HepG2 (cell line): ENCODE measurements around the gene CAMK2D. TPM values are rescaled to one million over a fixed set of nuclear protein-coding genes. Genes with fewer than 3 reads are reported as not detected.

Source experiments
- GATA4 ChIP-seq: sonication (generic); IDR thresholded peaks from 2 replicates; pipeline ENCODE4 v1.6.1; 2016; ENCODE audit warnings: antibody characterized with exemption, low read depth, borderline replicate concordance
- GZF1 ChIP-seq: sonication (generic); formaldehyde crosslinking; IDR thresholded peaks from 2 replicates; pipeline ENCODE4 v1.5.1; 2020; ENCODE audit warnings: mild to moderate bottlenecking, missing genetic modification reagents
- IKZF4 ChIP-seq: sonication (generic); formaldehyde crosslinking; IDR thresholded peaks from 2 replicates; pipeline ENCODE4 v1.5.1; 2020; ENCODE audit warnings: borderline replicate concordance, mild to moderate bottlenecking, low read depth, missing genetic modification reagents; ENCODE audit errors: not compliant biosample characterization
- MAZ ChIP-seq, 2 experiments: sonication (generic) in 1 of 2; formaldehyde crosslinking in 1 of 2; IDR thresholded peaks; 2 replicates each; pipeline versions ENCODE4 v1.5.0 to v1.6.1; 2012 to 2020; ENCODE audit warnings: low read depth in 2 of 2, mild to moderate bottlenecking in 2 of 2, borderline replicate concordance in 1 of 2, improper control_type of control experiment in 1 of 2, low read length in 1 of 2, missing genetic modification reagents in 1 of 2, moderate library complexity in 1 of 2
- MIER2 ChIP-seq: IDR thresholded peaks from 2 replicates; pipeline ENCODE4 v1.6.1; 2016; ENCODE audit warnings: missing biosample characterization, missing genetic modification reagents
- NCOA5 ChIP-seq: sonication (generic); formaldehyde crosslinking; IDR thresholded peaks from 2 replicates; pipeline ENCODE4 v1.4.0; 2020; ENCODE audit warnings: missing genetic modification reagents
- RFXAP ChIP-seq: sonication (generic); formaldehyde crosslinking; IDR thresholded peaks from 2 replicates; pipeline ENCODE4 v1.4.0; 2020; ENCODE audit warnings: missing genetic modification reagents, borderline replicate concordance
- SNAI1 ChIP-seq: sonication (generic); formaldehyde crosslinking; IDR thresholded peaks from 2 replicates; pipeline ENCODE4 v1.5.0; 2020; ENCODE audit warnings: mild to moderate bottlenecking, missing genetic modification reagents, borderline replicate concordance
- SOX5 ChIP-seq: IDR thresholded peaks from 2 replicates; pipeline ENCODE4 v1.6.1; 2016; ENCODE audit warnings: borderline replicate concordance
- SOX6 ChIP-seq, 2 experiments: fragments of 450-650 bp in 1 of 2; sonication (generic) in 1 of 2; formaldehyde crosslinking in 1 of 2; IDR thresholded peaks; 2 replicates each; pipeline versions ENCODE4 v1.4.0 to v1.6.1; 2017 to 2020; ENCODE audit warnings: antibody characterized with exemption in 1 of 2, mild to moderate bottlenecking in 1 of 2, missing genetic modification reagents in 1 of 2
- TBP ChIP-seq: sonication (generic); formaldehyde crosslinking; IDR thresholded peaks from 2 replicates; pipeline ENCODE4 v1.5.0; 2020; ENCODE audit warnings: missing genetic modification reagents
- ZBTB38 ChIP-seq: sonication (generic); formaldehyde crosslinking; IDR thresholded peaks from 2 replicates; pipeline ENCODE4 v1.5.1; 2020; ENCODE audit warnings: mild to moderate bottlenecking, missing genetic modification reagents
- ZIK1 ChIP-seq: sonication (generic); formaldehyde crosslinking; IDR thresholded peaks from 2 replicates; pipeline ENCODE4 v1.5.0; 2020; ENCODE audit warnings: mild to moderate bottlenecking, low read depth, missing genetic modification reagents, borderline replicate concordance
- ZNF558 ChIP-seq: sonication (generic); formaldehyde crosslinking; IDR thresholded peaks from 2 replicates; pipeline ENCODE4 v1.9.0; 2022; ENCODE audit warnings: mild to moderate bottlenecking, missing genetic modification reagents, borderline replicate concordance
- ZNF746 ChIP-seq: sonication (generic); formaldehyde crosslinking; IDR thresholded peaks from 2 replicates; pipeline ENCODE4 v1.8.0; 2022; ENCODE audit warnings: mild to moderate bottlenecking, missing genetic modification reagents
- ZSCAN25 ChIP-seq: sonication (generic); formaldehyde crosslinking; IDR thresholded peaks from 2 replicates; pipeline ENCODE4 v1.8.0; 2022; ENCODE audit warnings: mild to moderate bottlenecking, missing genetic modification reagents
- polyA plus RNA-seq, 8 experiments: library from polyadenylated mRNA; depleted of rRNA in 3 of 8; stranded (reverse) in 7 of 8; unstranded in 1 of 8; fragments of >200 nt; fragmentation: Illumina TruSeq in 4 of 8; extraction: Trizol in 4 of 8; gene quantifications; 2 replicates each; pipeline versions ENCODE4 v1.2.1 to v1.2.3, GENCODE V29; 2011 to 2016; ENCODE audit warnings: low read depth in 4 of 8, missing spikeins in 1 of 8, mixed read lengths in 1 of 8; ENCODE audit not compliant: insufficient read depth in 1 of 8
- total RNA-seq, 5 experiments: library from RNA; depleted of rRNA; stranded (reverse); fragments of >200 nt; fragmentation: Illumina TruSeq; extraction: Trizol; gene quantifications; 2 replicates each; pipeline ENCODE4 v1.2.3, GENCODE V29; 2016; ENCODE audit warnings: low read depth in 1 of 5
- TF ChIP-seq, protein P1 (sequence below): sonication (generic); formaldehyde crosslinking; IDR thresholded peaks from 2 replicates; pipeline ENCODE4 v1.5.0; 2020; ENCODE audit warnings: mild to moderate bottlenecking, missing genetic modification reagents
- TF ChIP-seq, protein P2 (sequence below), 2 experiments: fragments of 450-650 bp in 1 of 2; sonication (generic) in 1 of 2; formaldehyde crosslinking; IDR thresholded peaks; 2 replicates each; pipeline versions ENCODE4 v1.5.0 to v1.8.0; 2020 to 2022; ENCODE audit warnings: mild to moderate bottlenecking in 1 of 2, missing genetic modification reagents in 1 of 2
- TF ChIP-seq, protein P3 (sequence below): sonication (generic); formaldehyde crosslinking; IDR thresholded peaks from 2 replicates; pipeline ENCODE4 v1.4.0; 2020; ENCODE audit warnings: missing genetic modification reagents
- TF ChIP-seq, protein P4 (sequence below): sonication (generic); formaldehyde crosslinking; IDR thresholded peaks from 2 replicates; pipeline ENCODE4 v1.5.1; 2020; ENCODE audit warnings: mild to moderate bottlenecking, missing genetic modification reagents, moderate library complexity

CAMK2D gene
- total and polyA plus RNA-seq, 2 of the 13 experiments (the other 11 are each of a cell fraction or from before 2014, with no cell fraction given), result 18.0 to 65.4 TPM

GRCh38 chr4:113762186-113763028 lies 869 bp upstream of the CAMK2D start (continued):
- TF ChIP-seq, protein P1, sequence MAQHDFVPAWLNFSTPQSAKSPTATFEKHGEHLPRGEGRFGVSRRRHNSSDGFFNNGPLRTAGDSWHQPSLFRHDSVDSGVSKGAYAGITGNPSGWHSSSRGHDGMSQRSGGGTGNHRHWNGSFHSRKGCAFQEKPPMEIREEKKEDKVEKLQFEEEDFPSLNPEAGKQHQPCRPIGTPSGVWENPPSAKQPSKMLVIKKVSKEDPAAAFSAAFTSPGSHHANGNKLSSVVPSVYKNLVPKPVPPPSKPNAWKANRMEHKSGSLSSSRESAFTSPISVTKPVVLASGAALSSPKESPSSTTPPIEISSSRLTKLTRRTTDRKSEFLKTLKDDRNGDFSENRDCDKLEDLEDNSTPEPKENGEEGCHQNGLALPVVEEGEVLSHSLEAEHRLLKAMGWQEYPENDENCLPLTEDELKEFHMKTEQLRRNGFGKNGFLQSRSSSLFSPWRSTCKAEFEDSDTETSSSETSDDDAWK (CRISPR knock-in tag), result no peak
- peak; percentile 70; the same call in 1 of the 2 replicates for TF ChIP-seq GATA4
- TF ChIP-seq RFXAP (CRISPR knock-in tag), result peak; percentile 58; the same call in 1 of the 2 replicates
- TF ChIP-seq ZBTB38, result 0 out of 2 replicates have a peak, but pooled peaks have one; percentile 40
- TF ChIP-seq MIER2 (CRISPR knock-in tag), result no peak
- TF ChIP-seq, protein P2, sequence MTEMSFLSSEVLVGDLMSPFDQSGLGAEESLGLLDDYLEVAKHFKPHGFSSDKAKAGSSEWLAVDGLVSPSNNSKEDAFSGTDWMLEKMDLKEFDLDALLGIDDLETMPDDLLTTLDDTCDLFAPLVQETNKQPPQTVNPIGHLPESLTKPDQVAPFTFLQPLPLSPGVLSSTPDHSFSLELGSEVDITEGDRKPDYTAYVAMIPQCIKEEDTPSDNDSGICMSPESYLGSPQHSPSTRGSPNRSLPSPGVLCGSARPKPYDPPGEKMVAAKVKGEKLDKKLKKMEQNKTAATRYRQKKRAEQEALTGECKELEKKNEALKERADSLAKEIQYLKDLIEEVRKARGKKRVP (CRISPR knock-in tag; IDR thresholded peaks at IDR 0.05), result peak in 1 of 2 experiments; percentile 84; a peak in 2 of 4 replicates
- TF ChIP-seq ZNF746, result no peak
- TF ChIP-seq GZF1 (CRISPR knock-in tag), result no peak; the same call in 1 of the 2 replicates
- no peak for TF ChIP-seq TBP (CRISPR knock-in tag)
- TF ChIP-seq, protein P3, sequence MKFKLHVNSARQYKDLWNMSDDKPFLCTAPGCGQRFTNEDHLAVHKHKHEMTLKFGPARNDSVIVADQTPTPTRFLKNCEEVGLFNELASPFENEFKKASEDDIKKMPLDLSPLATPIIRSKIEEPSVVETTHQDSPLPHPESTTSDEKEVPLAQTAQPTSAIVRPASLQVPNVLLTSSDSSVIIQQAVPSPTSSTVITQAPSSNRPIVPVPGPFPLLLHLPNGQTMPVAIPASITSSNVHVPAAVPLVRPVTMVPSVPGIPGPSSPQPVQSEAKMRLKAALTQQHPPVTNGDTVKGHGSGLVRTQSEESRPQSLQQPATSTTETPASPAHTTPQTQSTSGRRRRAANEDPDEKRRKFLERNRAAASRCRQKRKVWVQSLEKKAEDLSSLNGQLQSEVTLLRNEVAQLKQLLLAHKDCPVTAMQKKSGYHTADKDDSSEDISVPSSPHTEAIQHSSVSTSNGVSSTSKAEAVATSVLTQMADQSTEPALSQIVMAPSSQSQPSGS, result peak; percentile 99
- TF ChIP-seq ZSCAN25 (CRISPR knock-in tag), result peak; percentile 98
- TF ChIP-seq ZNF558 (CRISPR knock-in tag), result no peak
- TF ChIP-seq SOX5, result peak; percentile 83
- 0 out of 2 replicates have a peak, but pooled peaks have one; percentile 20 for TF ChIP-seq MAZ (IDR thresholded peaks at IDR 0.05; ENCODE audit: borderline replicate concordance, low read depth, low read length)
- peak; percentile 47 for TF ChIP-seq MAZ (CRISPR knock-in tag; IDR thresholded peaks at IDR 0.05; ENCODE audit: low read depth)
- TF ChIP-seq SOX6 (IDR thresholded peaks at IDR 0.05), result no peak
- peak; percentile 88 for TF ChIP-seq SOX6 (CRISPR knock-in tag; IDR thresholded peaks at IDR 0.05)
- TF ChIP-seq SNAI1 (CRISPR knock-in tag), result peak; percentile 80; the same call in 1 of the 2 replicates
- TF ChIP-seq IKZF4 (CRISPR knock-in tag), result no peak
- 0 out of 2 replicates have a peak, but pooled peaks have one; percentile 38 for TF ChIP-seq ZIK1 (CRISPR knock-in tag)
- no peak for TF ChIP-seq NCOA5 (CRISPR knock-in tag)
- TF ChIP-seq, protein P4, sequence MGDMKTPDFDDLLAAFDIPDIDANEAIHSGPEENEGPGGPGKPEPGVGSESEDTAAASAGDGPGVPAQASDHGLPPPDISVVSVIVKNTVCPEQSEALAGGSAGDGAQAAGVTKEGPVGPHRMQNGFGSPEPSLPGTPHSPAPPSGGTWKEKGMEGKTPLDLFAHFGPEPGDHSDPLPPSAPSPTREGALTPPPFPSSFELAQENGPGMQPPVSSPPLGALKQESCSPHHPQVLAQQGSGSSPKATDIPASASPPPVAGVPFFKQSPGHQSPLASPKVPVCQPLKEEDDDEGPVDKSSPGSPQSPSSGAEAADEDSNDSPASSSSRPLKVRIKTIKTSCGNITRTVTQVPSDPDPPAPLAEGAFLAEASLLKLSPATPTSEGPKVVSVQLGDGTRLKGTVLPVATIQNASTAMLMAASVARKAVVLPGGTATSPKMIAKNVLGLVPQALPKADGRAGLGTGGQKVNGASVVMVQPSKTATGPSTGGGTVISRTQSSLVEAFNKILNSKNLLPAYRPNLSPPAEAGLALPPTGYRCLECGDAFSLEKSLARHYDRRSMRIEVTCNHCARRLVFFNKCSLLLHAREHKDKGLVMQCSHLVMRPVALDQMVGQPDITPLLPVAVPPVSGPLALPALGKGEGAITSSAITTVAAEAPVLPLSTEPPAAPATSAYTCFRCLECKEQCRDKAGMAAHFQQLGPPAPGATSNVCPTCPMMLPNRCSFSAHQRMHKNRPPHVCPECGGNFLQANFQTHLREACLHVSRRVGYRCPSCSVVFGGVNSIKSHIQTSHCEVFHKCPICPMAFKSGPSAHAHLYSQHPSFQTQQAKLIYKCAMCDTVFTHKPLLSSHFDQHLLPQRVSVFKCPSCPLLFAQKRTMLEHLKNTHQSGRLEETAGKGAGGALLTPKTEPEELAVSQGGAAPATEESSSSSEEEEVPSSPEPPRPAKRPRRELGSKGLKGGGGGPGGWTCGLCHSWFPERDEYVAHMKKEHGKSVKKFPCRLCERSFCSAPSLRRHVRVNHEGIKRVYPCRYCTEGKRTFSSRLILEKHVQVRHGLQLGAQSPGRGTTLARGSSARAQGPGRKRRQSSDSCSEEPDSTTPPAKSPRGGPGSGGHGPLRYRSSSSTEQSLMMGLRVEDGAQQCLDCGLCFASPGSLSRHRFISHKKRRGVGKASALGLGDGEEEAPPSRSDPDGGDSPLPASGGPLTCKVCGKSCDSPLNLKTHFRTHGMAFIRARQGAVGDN (CRISPR knock-in tag), result peak; percentile 69
